ENCODE data around the gene AMT.
A peak's percentile ranks its signal among the peaks of the same experiment; 100 is the strongest.
"Not testable (repeated sequence)": the region's sequence is repeated elsewhere in the genome, so short reads cannot be mapped to it uniquely, and the experiment has no call there.

Gene AMT

GRCh38 chr3:49421890-49422378 lies 339 bp downstream of the AMT start:
- DNase-seq = no peak

DNA sequence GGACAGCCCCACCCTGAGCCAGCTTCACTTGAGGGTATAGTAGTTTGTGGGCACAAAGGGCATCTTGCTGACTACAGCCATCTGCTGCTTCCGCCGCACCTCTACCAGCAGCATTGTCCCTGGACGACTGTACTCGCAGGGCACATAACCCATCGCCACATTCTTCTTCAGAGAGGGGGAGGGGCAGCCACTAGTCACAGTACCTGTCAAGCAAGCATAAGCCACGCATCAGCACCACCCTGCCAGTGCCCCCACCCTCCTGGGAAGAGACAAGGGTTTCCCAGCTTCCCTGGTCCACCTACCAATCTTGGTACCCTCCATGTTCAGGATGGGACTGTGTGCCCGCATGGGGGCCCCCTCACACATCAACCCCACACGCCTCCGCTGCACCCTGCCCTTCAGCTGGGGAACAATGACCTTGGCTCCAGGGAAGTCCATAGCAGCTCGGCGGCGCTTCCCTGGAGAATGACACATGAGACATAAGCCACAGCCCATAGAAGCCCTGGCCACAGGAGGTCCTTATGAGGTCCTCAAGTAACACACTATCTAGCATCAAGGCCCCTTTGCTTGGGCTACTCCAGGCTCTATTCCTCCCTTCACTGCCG lies 4.7 kb downstream of the AMT start:
- no peak for DNase-seq

DNA sequence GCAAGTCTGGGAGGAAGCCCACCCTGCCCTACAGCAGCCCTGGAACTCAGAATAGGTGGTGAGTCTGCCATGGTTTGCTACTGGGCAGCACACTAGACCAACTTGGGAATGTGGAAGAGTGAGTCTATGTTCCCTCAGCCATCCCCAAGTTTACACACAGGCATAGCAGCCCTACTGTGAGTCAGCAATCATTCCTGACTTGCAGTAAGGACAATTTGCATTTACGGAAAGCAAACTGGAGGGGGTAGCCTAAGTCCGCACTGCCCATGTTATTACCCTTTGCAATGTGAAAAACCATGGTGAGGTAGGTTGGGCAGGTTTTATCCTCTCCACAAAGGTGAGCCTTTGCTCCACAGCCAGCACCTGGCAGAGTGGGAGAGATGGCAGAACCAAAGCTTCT lies 5.4 kb downstream of the AMT start:
- DNase-seq = no peak

DNA sequence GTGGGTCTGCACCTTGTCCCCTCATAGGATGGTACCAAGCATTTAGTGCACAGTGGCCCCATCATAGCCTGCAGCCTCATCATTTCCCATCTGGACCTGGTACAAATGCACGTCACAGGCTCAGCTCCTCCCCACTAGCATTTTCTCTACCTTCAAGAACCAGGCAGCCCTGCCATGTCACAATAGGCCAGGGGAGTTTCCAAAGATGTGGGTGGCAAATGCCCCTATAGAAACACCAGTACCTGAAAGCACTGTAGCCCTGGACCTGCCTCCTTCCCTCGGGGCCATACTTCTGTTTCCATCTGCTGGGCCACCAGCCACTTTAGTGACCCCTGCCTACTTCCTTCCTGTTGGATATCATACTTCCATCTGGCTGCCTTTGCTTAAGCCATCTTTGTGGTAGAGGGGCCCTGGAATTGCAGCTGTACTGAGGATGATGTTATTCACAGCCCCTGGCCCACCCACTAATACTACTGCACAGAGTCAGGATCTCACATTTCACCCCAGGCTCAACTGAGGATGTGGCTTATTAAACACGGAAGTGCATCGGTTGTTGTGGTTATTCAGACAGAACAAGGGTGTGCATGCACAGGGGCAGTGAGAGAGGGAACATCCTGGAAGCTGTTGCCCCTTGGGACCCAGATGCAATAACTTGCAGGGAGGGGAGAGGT lies 6.2 kb downstream of the AMT start:
- DNase-seq = peak in 3 of 4 experiments; percentile 10 to 15 (median 10)

DNA sequence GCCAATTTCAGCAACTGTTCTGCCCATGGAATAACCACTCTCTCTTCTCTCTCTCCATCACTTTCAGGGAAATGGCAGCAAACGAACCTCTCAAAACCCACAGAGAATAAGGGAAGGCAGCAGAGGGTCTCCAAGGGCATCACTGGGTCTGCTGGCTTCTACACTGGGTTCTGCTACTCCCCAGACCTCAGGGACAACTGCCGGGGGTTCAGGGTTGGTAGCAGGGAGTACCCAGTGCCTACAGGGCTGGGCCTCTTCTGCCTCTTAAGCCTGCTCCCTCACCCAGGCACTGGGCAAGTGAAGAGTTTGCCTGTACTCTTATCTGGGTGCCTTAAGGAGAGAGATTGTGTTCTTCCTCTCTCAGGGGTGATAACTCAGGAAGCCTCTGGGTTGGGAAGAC lies 7.5 kb downstream of the AMT start:
- DNase-seq = no peak

GRCh38 chr3:49413338-49413734 lies 8.9 kb downstream of the AMT start:
- no peak for DNase-seq

GRCh38 chr3:49412632-49413337 lies 9.5 kb downstream of the AMT start:
- no peak for DNase-seq

- peak; percentile 97 to 100 (median 98) for DNase-seq
Measured at GRCh38 chr3:49411968-49412631, 10.2 kb downstream of the AMT start, which contains the start of the genes RHOA and TCTA. Gene RHOA, minus strand, starts transcription at chr3:49411976. Its CDS starts 36,387 bp downstream, at chr3:49375589. Gene TCTA, plus strand, starts transcription at chr3:49412423. Its CDS starts 4 bp downstream, at chr3:49412427.

DNA sequence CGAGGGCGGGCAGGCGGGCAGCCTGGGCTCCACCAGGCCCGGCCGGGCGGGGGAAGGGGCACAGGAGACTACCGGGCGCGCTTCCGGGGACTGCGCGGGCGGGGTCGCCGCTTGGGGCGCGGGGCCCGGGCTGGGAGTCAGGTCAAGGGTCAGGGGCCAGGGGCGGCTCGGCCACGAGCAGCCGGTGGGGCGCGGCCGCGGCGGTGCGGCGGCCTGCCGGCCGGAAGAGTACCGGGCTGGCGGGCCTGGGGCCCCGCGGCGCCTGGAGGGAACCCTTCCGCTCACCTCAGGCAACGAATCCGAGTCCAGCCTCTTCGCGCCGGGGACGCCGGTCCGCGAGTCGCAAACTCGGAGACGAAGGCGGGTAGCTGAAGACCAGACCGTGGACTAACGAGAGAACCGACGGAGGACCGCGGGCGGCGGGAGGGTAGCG lies 10.7 kb downstream of the AMT start:
- peak; percentile 31 to 55 (median 48) for DNase-seq

GRCh38 chr3:49410846-49411534 lies 11.3 kb downstream of the AMT start:
- DNase-seq = no peak

DNA sequence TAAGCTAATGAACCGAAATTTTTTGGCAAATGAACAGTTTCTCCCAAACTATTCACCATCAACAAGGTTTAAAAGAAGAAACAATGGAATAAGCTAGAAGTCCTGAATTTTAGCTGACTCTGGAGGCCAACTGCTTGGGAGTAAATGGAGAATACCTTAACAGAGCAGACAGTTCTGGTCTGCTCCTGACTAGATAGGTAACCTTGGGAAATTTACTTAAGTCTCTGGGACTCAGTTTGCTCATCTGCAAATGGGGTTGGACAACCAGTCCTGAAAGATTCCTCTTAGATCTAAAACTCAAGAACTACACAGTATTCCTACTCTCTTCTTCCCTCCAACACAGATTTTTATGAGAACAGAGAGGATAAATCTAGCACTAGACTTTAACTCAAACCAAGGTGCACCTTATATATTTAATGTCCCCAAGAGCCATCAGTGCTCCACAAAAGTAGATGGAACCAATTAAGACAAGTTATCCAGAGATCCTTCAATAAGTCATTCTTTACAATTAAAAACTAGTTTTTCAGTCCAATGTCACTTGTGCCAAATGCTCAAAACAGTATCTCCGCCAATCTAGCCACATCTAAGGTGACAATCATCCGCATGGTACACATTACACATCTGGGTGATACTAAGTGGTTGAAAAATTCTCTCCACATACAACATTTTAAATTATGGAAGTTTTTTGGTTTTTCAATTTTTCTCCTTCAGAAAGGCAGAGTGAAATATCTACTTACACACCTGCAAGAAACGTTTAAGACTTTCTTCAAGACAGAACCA lies 12.0 kb downstream of the AMT start:
- no peak for DNase-seq

- no peak for DNase-seq
Measured at GRCh38 chr3:49406571-49407565, 15.4 kb downstream of the AMT start.

DNA sequence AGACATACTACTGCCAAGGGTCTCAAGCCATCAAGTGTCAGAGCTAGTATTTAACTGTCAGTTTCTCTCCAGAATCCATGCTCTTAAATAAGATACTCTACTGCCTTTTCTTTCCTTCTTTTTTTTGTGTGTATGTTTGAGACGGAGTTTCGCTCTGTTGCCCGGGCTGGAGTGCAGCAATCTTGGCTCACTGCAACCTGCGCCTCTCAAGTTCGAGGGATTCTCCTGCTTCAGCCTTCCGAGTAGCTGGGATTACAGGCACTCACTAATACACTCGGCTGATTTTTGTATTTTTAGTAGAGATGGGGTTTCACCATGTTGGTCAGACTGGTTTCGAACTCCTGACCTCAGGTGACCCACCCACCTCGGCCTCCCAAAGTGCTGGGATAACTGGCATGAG lies 16.7 kb downstream of the AMT start:
- DNase-seq = not testable (repeated sequence)

- no peak for DNase-seq
Measured at GRCh38 chr3:49403891-49404290, 18.4 kb downstream of the AMT start.

DNA sequence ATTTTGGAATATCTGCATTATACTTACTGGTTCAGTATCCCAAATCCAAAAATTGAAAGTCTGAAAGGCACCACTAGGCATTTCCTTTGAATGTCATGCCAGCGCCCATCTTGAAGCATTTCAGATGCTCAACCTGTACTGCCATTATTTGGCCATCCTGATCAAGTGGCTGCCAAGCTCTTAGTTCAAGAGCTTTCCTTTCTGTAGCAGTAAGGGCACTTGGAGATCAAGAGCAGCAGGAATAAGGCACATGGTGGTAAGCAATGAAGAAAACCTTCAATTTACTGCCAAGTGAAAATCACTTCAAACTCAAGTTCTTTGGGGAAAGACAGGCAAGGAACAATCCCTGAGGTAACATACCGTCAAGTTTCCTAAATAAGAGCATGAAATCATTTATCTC lies 20.5 kb downstream of the AMT start:
- no peak for DNase-seq

GRCh38 chr3:49399461-49399860 lies 22.8 kb downstream of the AMT start:
- no peak for DNase-seq

- no peak for DNase-seq
Measured at GRCh38 chr3:49397470-49397869, 24.8 kb downstream of the AMT start.

GRCh38 chr3:49391310-49391709 lies 31.0 kb downstream of the AMT start:
- DNase-seq = not testable (repeated sequence)

GRCh38 chr3:49389297-49389696 lies 33.0 kb downstream of the AMT start:
- DNase-seq = no peak

- no peak for DNase-seq
Measured at GRCh38 chr3:49388289-49388820, 33.9 kb downstream of the AMT start.

Data from activated naive CD4-positive, alpha-beta T cell (primary cell).